Kidney tubule cell (primary cell): ENCODE results near the gene TSHR.
"Not testable (repeated sequence)": the region's sequence is repeated elsewhere in the genome, so short reads cannot be mapped to it uniquely, and the experiment has no call there.

Experiments used
- DNase-seq: peaks from one replicate; pipeline ENCODE4 v3.0.0-alpha.2; 2018; ENCODE audit warnings: low spot score

Gene TSHR

DNA sequence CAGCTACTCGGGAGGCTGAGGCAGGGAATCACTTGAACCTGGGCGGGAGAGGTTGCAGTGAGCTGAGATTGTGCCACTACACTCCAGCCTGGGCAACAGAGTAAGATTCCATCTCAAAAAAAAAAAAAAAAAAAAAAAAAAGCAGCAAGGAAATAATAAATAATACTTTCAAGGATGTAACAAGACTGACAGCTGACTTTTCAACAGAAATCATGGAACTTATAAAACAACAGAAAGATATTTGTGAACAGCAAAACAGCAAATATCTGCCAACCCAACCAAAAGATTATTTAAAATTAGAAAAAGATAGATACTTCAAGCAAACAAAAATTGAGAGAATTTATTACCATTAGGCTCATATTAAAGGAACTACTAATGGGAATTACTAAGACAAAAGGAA lies 115.1 kb downstream of the TSHR start:
- no peak for DNase-seq

DNA sequence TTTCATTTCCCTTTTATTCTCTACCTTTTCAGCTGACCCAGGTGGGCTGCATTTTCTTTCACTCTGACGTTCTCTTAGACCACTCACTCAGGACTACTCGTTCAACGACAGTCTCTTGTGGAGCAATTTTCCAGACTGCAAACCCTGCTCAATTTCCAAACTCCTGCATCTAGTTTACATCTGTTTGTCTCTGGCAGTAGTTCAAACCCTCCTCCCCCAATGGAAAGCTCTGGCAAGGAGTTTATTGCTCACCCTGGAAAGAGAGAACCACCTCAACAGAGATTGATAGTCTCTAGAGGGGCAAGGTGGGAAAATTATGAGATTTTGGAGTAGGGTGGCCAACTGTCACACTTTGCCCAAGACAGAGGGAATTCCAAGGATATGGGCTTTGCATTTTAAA lies 130.2 kb downstream of the TSHR start:
- no peak for DNase-seq

DNA sequence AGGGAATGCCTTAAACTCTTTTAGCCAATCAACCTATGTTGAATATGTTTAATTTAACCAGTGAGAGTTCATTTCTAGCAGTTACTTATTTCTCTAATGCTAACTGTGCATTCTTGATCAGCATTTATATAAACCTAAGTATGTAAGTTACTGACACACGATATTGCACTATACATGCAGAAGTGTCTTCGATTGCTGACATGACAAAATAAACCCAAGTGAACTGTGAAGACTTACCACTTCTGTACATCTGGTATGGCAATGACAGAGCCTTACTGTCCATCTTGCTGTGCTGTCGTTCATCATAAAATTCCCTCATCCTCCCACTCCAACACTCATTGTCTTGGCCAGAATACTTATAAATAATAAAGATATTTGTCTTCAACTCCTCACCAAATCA lies 131.8 kb downstream of the TSHR start:
- no peak for DNase-seq

DNA sequence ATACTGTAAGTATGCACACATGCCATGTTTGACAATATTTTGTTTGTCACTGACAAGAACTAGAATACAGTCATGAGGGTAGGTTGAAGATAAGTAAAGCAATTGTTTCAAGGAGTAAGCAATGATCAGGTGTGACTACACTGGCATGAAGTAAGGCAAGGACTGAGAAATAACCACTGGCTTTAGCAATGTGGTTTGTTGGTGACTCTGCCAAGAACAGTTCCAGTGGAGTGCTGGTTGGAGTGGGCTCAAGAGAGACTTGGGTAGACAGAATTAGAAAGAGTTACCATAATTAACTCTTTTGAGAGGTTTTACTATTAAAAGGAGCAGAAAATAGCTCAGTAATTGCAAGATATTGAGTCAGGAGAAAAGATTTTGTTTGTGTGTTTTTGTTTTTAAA lies 135.7 kb downstream of the TSHR start:
- no peak for DNase-seq

DNA sequence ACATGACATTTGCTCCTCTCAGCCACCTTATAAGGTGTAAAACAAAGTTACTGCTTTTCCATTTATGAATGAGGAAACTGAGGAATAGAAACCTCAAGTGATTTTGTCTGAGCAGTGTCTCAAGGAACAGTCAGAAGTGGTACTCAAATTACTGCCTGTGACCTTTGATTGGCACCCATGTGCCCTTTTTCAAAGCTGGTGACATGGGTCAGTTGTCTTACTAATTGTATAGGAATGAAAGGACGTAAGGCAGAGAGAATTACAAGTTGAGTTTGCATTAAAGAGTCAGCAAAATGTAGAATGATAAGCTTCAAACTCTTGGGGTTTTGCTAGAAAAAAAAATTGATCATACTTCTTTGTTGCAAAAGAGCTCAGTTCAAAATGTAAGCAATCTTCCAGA lies 136.2 kb downstream of the TSHR start:
- no peak for DNase-seq

DNA sequence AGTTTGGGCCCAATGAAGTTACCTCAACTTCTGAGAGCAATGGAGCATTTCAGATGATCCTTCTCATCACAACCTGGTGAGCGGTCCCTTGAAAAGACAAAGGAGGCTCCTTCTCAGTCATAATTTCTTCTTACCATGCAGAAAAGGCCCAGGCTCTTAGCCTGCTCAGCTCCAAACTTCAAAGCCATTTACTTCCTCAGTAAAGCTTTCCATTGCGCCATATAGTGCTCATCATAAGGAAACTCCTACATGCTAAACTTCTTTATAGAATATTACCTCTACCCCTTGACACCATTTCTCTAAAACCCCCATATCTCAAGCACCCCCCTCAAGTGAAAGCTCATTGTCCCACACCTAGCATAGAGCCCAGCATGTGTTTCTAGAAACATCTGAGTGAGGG lies 138.2 kb downstream of the TSHR start:
- DNase-seq, result no peak

DNA sequence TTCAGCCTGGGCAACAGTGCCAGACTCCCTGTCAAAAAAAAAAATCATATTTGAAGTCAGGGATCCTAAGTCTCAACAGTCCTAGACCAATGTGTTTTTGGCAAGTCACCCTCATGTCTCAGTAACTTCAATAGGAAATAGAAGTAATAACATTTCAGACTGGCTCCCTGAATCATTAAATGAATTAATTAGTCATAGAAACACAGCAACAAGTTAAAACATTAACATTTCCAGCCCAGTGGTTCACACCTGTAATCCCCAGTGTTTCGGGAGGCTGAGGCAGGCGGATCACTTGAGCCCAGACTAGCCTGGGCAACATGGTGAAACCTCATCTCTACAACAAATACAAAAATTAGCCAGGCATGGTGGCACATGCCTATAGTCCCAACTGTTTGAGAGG lies 140.1 kb downstream of the TSHR start:
- DNase-seq, result peak; percentile 66

DNA sequence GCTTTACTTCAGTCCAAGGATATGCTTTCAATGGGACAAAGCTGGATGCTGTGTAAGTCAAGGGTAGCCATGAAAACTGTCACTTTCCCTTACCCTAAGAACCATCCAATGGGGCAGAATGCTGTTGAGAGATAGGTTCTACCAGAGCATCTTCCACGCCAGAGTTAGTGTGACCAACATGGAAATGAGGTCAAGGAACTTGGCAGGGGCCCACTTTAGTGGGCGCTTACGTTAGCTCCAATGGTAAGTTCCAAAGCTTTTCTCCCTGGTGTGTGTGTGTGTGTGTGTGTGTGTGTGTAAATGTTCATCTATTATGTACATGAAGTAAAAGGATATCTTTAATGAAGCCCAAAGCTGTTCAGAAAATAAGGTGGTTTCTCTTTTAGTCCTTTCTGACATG lies 141.2 kb downstream of the TSHR start:
- DNase-seq, result no peak

DNA sequence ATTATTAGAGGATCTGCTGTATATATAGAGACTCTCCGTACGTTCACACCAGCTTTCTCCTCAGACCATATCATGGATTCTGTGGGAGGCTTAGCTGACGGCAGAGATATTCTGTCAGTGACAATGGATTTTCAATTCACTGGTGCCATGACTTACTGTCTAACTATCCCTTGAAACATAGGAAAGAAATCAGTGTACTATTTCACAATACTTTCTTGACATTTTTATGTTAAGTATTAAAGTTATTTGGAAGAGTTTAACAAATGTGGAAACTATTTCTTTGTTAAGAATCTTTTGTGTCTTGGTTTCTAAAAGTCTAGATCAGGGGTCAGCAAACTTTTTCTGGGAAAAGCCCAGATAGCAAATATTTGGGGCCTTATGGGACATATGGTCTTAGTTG lies 146.8 kb downstream of the TSHR start:
- no peak for DNase-seq

DNA sequence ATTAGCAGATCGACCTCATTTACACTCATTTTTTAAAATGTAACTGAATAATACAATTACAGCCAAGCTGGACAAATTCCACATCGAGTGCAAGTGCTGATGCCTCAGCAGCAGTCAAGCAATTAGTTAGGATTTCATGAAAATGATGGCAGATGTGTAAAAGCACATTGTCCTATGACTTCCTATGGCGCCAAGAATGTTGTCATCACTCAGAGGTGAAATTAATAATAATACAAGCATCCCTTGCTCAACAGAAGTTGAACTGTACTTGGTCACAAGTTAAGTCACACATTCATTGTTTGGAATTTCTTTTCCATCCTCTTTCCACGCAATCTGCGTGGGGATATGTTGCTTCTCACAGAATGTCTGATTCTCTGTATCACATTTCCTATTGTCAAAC lies 148.0 kb downstream of the TSHR start:
- DNase-seq, result no peak

DNA sequence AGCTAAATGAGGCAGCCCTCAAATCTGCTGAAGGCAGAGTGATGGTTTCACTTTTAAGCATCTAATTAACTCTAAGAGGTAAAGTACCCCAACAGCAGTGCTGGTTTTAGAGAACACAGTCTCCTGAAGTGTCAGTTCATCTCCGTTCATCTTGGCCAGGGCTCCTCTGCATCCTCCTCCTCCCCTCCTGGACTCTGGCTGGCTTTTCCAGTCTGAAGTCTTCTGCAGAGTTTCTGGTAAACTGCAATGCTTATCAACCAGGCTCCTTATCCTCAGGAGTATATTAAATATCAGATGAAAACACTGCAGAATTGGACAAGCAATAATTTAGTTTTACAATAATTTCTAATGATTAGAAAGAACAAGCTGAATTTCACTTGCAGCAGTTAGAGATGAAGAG lies 150.0 kb downstream of the TSHR start:
- DNase-seq, result no peak

DNA sequence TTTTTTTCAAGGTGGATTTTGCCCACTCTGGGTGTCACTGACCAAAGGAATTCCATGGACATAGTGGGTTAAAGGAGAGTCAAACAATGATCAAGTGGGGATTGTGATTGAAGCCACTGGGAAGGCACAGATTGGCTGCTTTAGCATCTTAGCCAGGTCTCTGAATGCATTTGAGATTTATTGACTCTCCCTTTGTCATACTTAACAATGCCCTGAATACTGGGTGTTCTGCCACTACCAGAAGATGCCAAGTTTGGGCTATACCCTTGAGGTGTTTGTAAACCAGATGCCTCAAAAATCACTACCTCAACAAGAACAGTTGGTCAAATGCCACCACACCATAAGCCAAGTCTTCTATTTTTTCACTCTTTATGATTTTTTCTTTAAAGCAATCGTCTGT lies 150.5 kb downstream of the TSHR start:
- DNase-seq, result no peak

DNA sequence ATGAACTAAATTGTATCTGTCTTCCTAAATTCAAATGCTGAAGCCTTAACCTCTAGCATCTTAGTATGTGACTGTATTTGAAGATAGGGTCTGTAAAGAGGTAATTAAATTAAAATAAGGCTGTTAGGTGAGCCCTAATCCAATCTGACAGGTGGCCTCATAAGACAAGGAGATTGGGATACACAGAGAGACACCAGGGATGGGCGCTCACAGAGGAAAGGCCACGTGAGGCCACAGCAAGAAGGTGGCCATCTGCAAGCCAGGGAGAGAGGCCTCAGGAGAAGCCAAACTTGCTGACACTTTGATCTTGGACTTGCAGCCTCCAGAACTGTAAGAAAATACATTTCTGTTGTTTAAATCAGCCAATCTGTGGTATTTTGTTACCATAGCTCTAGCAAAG lies 154.8 kb downstream of the TSHR start:
- no peak for DNase-seq

DNA sequence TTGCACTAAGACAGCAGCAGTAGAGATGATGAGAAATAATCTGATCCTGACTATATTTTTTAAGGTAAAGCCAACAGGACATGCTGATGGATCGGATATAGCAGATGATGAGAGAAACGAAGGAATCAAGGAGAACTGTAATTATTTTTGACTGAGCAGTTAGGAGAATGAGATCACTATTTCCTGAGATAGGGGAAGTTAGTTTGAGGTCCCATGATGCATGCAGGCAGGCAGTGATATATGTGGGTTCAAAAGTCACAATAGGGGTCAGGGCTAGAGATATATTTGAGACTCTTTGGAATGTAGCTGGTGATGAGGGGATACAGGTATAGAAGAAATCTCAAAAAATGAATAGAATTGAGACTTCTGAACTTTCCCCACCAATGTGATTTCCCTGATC lies 157.8 kb downstream of the TSHR start:
- DNase-seq, result no peak

DNA sequence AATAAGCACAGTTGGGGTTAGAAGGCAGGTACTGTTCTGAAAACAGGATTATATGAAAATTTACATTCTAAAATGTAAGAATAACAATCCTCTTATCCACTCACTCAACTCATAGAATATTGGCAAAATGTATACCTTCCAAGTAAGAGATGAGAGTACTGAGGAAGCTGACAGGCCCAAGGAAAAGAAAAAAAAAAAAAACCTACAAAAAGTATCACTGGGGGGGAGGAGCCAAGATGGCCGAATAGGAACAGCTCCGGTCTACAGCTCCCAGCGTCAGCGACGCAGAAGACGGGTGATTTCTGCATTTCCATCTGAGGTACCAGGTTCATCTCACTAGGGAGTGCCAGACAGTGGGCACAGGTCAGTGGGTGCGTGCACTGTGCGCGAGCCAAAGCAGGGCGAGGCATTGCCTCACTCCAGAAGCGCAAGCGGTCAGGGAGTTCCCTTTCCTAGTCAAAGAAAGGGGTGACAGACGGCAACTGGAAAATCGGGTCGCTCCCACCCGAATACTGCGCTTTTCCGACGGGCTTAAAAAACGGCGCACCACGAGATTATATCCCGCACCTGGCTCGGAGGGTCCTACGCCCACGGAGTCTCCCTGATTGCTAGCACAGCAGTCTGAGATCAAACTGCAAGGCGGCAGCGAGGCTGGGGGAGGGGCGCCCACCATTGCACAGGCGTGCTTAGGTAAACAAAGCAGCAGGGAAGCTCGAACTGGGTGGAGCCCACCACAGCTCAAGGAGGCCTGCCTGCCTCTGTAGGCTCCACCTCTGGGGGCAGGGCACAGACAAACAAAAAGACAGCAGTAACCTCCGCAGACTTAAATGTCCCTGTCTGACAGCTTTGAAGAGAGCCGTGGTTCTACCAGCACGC lies 158.8 kb downstream of the TSHR start:
- not testable (repeated sequence) for DNase-seq

DNA sequence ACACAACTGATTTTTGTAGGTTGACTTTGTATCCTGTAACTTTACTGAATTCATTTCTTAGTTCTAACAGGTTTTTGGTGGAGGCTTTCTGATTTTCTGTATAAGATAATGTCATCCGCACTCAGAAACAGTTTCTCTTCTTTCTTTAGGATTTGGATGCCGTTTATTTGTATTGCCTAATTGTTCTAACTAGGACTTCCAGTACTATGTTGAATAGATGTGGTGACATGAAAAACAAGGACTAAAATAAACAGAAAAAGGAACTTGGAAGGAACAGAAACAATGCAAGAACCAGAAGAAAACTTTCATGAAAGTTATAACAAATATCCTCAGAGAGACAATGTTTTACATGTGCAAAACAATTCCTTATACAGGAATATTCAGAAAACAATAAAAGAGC lies 165.1 kb downstream of the TSHR start:
- DNase-seq, result no peak

DNA sequence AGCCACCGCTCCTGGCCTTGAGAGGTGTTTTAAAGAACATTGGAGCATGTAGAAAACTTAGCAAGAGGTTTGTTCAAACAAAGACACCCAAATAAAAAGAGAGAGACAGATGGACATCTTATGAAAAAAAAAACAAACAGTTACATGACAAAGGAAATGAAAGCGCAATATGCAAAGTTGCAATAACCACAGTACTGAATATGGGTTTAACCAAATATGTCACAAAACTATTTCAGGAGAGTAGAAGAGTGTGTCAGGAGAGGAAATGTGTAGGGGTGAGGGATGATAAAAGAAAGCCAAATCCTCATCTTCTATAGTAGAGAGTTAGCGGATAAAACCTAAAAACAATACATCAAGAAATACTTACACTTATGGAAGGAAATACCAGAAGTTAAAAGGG lies 166.9 kb downstream of the TSHR start:
- DNase-seq, result no peak

DNA sequence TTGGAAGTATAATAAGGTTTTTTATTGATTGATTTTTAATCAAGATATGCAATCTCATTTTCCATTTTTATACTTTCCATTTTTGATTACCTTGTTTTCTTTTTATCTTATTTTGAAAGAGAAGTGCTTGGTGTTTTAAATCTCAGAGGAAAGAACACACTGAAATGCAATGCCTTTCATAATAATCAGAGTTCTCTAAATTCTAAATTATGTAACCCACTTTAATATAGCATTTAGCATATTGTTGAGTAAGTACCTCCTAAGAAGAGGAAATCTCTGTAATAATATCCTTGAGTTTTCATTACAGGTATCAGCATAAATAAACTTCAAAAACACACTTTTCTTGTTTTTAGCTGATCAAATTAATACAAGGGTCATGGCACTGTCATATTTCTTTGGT lies 168.4 kb downstream of the TSHR start:
- DNase-seq, result no peak

DNA sequence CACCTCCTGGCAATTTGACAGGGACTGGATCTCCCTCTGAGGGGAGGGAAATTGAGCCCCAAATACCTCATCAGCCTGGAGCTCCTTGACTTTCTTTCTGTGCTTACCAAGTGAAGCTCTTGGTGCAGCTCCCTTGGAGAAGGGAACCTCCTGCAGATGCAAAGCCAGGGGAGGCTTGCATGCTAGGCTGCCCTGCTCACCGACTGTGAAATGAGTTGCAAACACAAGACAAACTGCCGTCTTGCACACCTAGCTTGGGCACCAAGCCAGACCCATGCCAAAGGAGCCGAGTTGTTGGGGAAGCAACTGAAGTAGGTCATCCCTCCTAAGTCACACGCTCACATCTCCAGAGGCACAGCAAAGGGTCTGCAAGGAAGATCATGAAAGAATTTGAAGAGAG lies 170.1 kb downstream of the TSHR start:
- DNase-seq, result peak; percentile 87

DNA sequence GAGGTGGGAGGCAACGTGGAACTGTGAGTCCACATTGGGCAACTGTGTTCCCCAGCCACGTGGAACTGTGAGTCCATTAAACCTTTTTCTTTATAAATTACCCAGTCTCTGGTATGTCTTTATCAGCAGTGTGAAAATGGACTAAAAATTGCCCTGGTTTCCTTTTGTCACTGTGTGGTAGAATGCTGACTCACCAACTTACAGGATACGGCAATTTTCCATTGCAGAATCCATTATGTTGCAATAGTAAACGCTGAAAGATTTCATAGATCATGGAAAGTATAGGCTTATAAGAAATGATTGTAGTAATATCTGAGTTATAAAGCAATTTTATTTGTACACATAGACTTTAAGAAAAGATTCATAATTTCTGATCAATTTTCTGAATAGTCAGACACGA lies 172.4 kb downstream of the TSHR start:
- DNase-seq, result no peak

DNA sequence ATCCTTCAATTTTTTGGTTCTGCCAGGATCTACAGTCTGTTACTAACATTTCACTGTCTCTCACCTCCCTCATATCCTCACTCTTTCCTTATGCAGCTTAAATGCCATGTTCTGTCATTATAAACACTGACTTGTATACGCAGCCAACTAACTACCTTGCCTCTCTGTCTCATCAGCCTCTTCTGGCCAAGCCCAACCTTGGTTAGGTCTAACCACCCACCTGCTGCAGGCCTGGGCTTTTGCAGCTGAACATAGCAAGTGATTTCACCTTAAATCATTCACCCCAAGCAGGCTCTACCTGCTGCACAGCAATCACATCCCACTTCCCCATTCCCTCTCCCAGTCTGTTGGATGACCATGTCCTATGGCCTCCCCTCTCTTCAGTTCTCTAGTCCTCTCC lies 173.8 kb downstream of the TSHR start:
- no peak for DNase-seq

DNA sequence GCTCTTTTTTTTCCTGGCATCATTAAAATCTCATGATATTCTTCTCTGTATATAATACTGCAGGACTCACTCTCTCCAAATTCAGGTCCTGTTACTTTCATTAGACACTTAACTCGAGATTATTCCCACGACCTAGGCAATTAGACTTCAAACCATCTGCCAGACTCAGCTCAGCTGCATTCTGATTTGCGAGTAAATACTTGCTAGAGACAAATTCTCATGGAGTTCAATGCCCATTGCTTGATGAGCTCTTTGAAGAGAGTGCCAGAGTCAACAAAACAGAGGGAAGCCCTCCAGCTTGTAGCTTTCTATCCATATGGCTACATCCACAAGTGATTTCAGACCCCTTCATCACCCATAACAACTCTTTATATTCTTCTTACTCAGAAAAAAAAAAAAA lies 177.0 kb downstream of the TSHR start:
- no peak for DNase-seq

DNA sequence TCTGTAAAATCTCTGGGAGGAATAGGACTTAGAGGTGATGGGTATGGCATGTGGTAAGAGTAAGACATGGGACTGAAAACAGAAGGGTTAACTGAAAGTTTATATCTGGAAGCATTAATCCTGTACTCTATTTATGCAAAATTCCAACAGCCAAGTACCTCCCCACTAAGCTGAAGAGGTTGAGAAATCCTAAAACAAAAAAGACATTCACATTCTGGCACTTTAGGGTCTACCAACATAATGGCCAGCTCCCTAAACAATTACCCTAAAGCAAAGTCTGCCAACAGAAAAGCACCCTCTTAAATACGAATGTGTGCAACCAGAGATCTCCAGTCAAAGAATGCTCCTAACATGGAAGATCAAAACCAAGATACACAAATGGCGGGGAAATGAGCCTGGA lies 178.0 kb downstream of the TSHR start:
- no peak for DNase-seq

DNA sequence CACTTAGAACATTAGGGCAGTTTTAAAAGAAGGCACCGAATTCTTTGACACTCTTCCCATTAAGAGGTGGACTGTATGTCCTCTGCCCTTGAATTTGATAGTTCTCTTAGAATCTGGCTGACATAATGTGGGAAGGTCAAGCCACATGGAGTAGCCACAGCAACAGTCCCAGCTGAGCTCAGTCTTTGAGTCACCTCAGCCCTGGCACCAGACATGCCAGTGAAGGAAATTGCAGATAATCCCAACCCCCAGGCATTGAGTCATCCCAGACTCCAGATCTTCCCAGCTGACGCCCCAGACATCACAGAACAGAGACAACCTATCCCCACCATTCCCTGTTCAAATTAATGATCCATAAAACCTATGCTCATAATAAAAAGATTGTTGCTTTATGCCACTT lies 181.9 kb downstream of the TSHR start:
- peak; percentile 94 for DNase-seq
